GM20000 (cell line): ENCODE measurements around the gene ABL2.
"Not testable (repeated sequence)": the region's sequence is repeated elsewhere in the genome, so short reads cannot be mapped to it uniquely, and the experiment has no call there.

Source experiments
- DNase-seq: peaks from one replicate; pipeline ENCODE4 v3.0.0; 2012; ENCODE audit warnings: low spot score
- CTCF ChIP-seq: IDR thresholded peaks from 2 replicates; pipeline ENCODE4 v1.5.1; 2012; ENCODE audit warnings: mild to moderate bottlenecking, control low read depth; ENCODE audit errors: extremely low read depth, missing control alignments

ABL2 gene

GRCh38 chr1:179208681-179209477 is 20.6 kb downstream of the ABL2 start:
- no peak for DNase-seq
- TF ChIP-seq CTCF = no peak

DNA sequence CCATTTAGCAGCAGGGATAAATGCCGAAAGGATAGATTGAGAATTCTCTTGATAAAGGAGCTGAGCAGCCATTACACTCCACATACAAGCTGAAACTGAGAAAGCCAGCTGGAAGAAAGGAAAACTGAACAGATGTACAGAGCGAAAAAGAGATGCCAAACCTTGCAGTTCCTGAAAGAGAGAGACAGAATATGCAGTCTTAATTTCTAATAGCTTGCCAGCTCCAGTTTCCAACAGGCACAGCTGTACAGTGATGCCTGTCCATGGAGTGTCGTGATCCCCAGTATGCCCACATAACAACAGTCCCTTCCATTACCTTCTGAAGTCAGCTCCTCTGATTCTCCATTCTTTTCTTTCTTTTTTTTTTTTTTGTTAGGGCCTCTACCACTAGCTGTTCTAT is 22.7 kb downstream of the ABL2 start:
- no peak for TF ChIP-seq CTCF
- DNase-seq = no peak

DNA sequence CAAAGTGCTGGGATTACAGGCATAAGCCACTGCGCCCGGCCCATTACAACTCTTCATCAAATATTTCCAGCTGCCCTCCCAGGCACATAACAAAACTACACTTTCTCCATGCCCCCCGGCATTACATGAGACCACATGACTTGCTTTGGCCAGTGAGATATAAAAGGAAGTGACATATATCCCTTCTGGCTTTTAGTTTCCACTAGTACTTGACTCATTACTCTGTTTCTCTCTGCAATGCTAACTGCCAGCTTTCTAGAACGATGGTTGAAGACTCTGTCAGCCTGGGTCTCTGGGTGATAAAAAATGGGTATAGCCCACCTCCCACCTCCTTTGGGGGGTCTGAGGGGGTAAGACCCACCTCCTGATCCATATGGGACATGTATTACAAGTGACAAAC is 24.2 kb downstream of the ABL2 start:
- DNase-seq = no peak
- TF ChIP-seq CTCF = no peak

GRCh38 chr1:179202161-179202560 is 27.3 kb downstream of the ABL2 start:
- TF ChIP-seq CTCF = no peak
- no peak for DNase-seq

GRCh38 chr1:179200586-179200985 is 28.9 kb downstream of the ABL2 start:
- no peak for TF ChIP-seq CTCF
- no peak for DNase-seq

- TF ChIP-seq CTCF = no peak
- DNase-seq = no peak
Measured at GRCh38 chr1:179197690-179198297, 31.7 kb downstream of the ABL2 start.

DNA sequence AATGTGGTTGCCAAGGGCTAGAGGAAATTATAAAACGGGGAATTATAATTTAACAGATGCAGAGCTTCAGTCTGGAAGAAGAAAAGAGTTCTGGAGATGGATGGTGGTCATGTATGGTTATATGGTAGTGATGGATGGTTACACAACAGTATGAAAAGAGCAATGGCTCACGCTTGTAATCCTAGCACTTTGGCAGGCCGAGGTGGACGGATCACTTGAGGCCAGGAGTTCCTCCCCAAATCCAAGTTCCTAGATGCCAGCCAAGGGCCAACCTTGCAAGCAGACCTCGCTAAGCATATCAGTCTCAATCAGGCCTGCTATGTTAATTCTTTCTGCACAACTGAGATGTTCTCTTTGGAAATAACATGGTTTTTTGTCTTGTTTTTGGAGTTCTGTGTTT is 33.6 kb downstream of the ABL2 start:
- DNase-seq = not testable (repeated sequence)

DNA sequence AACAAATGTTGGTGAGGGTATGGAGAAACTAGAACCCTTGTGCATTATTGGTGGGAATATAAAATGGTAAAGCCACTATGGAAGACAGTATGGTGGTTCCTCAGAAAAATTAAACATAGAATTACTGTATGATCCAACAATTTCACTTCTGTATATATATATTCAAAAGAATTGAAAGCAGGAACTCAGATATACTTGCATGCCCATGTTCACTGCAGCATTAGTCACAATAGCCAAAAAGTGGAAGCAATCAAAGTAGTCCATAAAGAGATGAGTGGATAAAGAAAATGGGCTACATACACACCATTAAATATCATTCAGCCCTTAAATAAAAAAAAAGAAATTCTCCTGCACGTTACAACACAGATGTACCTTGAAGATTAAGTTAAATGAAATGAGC is 34.1 kb downstream of the ABL2 start:
- no peak for DNase-seq
- TF ChIP-seq CTCF = no peak
